VCaP (cell line): ENCODE data around the gene NCKAP5L.

Experiments
- H3K27ac ChIP-seq: fragments of 450-650 bp; 2 replicates; pipeline ENCODE4 v1.5.1; 2017
- CTCF ChIP-seq: fragments of 450-650 bp; conservative IDR thresholded peaks from 2 replicates; pipeline ENCODE4 v1.5.1; 2017; ENCODE audit warnings: mild to moderate bottlenecking, moderate library complexity

The NCKAP5L gene

GRCh38 chr12:49873361-49873934, 45.2 kb upstream of the NCKAP5L start:
- peak overlapping the region; percentile 92 for H3K27ac ChIP-seq
- TF ChIP-seq CTCF, result no peak

- H3K27ac ChIP-seq, result peak overlapping the region; percentile 92
- TF ChIP-seq CTCF, result 0 out of 2 replicates have a peak, but pooled peaks have one; percentile 13
Measured at GRCh38 chr12:49872781-49873181, 44.6 kb upstream of the NCKAP5L start.

GRCh38 chr12:49872381-49872780, 44.2 kb upstream of the NCKAP5L start:
- TF ChIP-seq CTCF, result no peak
- peak overlapping the region; percentile 92 for H3K27ac ChIP-seq

GRCh38 chr12:49871811-49872251, 43.6 kb upstream of the NCKAP5L start:
- H3K27ac ChIP-seq, result peak overlapping the region; percentile 92

GRCh38 chr12:49871263-49871561, 43.0 kb upstream of the NCKAP5L start:
- no peak for TF ChIP-seq CTCF
- peak overlapping the region; percentile 92; the same call in 1 of the 2 replicates for H3K27ac ChIP-seq

GRCh38 chr12:49870501-49871262, 42.5 kb upstream of the NCKAP5L start:
- H3K27ac ChIP-seq, result peak overlapping the region; percentile 92
- no peak for TF ChIP-seq CTCF

GRCh38 chr12:49869816-49870500, 41.7 kb upstream of the NCKAP5L start:
- peak overlapping the region; percentile 92 for H3K27ac ChIP-seq
- no peak for TF ChIP-seq CTCF
